ENCODE measurements around the gene LSM12. TPM values are rescaled to one million over a fixed set of nuclear protein-coding genes. Genes with fewer than 3 reads are reported as not detected.

Gene LSM12
- total RNA-seq, 1 experiment from 2014 or later, result 128 TPM

GRCh38 chr17:43992641-43993040 is 73.8 kb downstream of the LSM12 start:
- Histone ChIP-seq H3K4ac (ENCODE audit: low read depth, low read length) (no peak overlapping the region), H2BK20ac (ENCODE audit: low read depth, low read length, poor library complexity, severe bottlenecking) (no peak overlapping the region), H3K79me2 (ENCODE audit: insufficient read depth, low read length) (no peaks in the 10 kb centered on the region), H4K8ac (replicated peaks; ENCODE audit: insufficient read length, low read depth, low read length) (no peak overlapping the region), H3K14ac (ENCODE audit: insufficient read depth, low read length) (no peak overlapping the region), H4K91ac (ENCODE audit: insufficient read length, low read depth, low read length) (no peak overlapping the region), H3K18ac (ENCODE audit: insufficient read length, low read depth, low read length) (no peak overlapping the region), H3K23ac (ENCODE audit: insufficient read length, low read depth, low read length) (no peak overlapping the region), H3K9ac (ENCODE audit: extremely low read depth, insufficient read length, low read length) (no peak overlapping the region), H3T11ph (ENCODE audit: low read length) (no peak overlapping the region), H3K23me2 (ENCODE audit: insufficient read length, low read depth, low read length, poor library complexity, severe bottlenecking) (peaks cover 6% of the 10 kb centered on the region), H4K20me1 (ENCODE audit: control insufficient read depth, insufficient read depth, insufficient read length) (no peaks in the 10 kb centered on the region), H3K27ac (ENCODE audit: insufficient read length, low read depth, low read length) (no peak overlapping the region), H3K9me3 (ENCODE audit: control insufficient read depth, low read depth, low read length) (no peaks in the 10 kb centered on the region), H4K5ac (ENCODE audit: insufficient read length, low read depth, low read length) (no peak overlapping the region), H2BK5ac (ENCODE audit: insufficient read length, low read length) (no peak overlapping the region), H2BK15ac (ENCODE audit: low read depth, low read length) (no peak overlapping the region), H3K79me1 (ENCODE audit: insufficient read depth, low read depth, low read length, poor library complexity, severe bottlenecking) (no peaks in the 10 kb centered on the region), H2BK120ac (ENCODE audit: low read depth, low read length, poor library complexity, severe bottlenecking) (no peak overlapping the region), H2BK12ac (ENCODE audit: insufficient read length, low read depth, low read length) (no peak overlapping the region), H2AK5ac (ENCODE audit: insufficient read length, low read length) (no peak overlapping the region), H3K56ac (ENCODE audit: insufficient read length, low read depth, low read length) (no peak overlapping the region), H2AFZ (ENCODE audit: low read length) (no peak overlapping the region), H3K4me1 (ENCODE audit: insufficient read depth, low read length) (no peaks in the 10 kb centered on the region), H3K27me3 (ENCODE audit: insufficient read depth, low read length) (no peaks in the 10 kb centered on the region), H3K4me2 (ENCODE audit: insufficient read depth, insufficient read length, low read length) (no peak overlapping the region)
- no peak overlapping the region for H3K4me3 Mint-ChIP-seq
- H3K4me1 Mint-ChIP-seq, result peaks cover 3 to 10% of the 10 kb centered on the region in 2 experiments; a peak in 3 of 4 replicates
- DNase-seq, result no peak
- no CpG with 5 or more reads among the region's 14 CpGs for WGBS (ENCODE audit: extremely low coverage, insufficient read length, low lambda C conversion rate)
- H3K9me3 Mint-ChIP-seq, result no peaks in the 10 kb centered on the region
- TF ChIP-seq, protein P1, sequence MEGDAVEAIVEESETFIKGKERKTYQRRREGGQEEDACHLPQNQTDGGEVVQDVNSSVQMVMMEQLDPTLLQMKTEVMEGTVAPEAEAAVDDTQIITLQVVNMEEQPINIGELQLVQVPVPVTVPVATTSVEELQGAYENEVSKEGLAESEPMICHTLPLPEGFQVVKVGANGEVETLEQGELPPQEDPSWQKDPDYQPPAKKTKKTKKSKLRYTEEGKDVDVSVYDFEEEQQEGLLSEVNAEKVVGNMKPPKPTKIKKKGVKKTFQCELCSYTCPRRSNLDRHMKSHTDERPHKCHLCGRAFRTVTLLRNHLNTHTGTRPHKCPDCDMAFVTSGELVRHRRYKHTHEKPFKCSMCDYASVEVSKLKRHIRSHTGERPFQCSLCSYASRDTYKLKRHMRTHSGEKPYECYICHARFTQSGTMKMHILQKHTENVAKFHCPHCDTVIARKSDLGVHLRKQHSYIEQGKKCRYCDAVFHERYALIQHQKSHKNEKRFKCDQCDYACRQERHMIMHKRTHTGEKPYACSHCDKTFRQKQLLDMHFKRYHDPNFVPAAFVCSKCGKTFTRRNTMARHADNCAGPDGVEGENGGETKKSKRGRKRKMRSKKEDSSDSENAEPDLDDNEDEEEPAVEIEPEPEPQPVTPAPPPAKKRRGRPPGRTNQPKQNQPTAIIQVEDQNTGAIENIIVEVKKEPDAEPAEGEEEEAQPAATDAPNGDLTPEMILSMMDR (conservative IDR thresholded peaks at IDR 0.05), result no peak
- no peaks in the 10 kb centered on the region for H3K36me3 Mint-ChIP-seq (ENCODE audit: insufficient read depth in 1 of 3, low read depth in 3 of 3)
- peaks cover 20% of the 10 kb centered on the region for H3K27me3 Mint-ChIP-seq (ENCODE audit: low read depth)
- H3K27ac Mint-ChIP-seq, result no peak overlapping the region

All from H9 (cell line).